SKM-1 treated with dmso at 0.1 percent for 144 hours (cell line): ENCODE measurements around the gene METTL23.

Experiments
- DNase-seq: peaks from one replicate; lab custom pipeline; 2025; ENCODE audit not compliant: unreplicated experiment; lab: John Stamatoyannopoulos, UW

METTL23 gene

DNA sequence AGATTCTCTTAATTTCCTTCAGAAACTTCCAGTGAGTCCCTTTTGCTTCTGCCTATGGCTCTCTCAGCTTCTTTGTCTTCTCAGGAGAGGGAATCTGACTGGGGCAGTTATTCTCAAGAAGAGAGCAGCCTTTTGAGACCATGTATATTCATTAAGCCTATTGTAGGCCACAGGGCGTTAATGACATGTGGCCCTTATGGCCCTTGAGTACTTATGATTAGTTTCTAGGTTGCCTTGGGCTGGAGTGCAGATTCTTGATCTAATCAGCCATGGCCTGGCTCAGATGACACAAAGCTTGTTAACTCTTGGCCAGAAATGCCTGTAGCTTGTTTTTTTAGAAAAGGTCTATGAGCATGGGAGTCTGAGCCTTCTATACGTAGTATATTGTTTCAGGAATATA lies 28.6 kb downstream of the METTL23 start:
- no peak for DNase-seq

DNA sequence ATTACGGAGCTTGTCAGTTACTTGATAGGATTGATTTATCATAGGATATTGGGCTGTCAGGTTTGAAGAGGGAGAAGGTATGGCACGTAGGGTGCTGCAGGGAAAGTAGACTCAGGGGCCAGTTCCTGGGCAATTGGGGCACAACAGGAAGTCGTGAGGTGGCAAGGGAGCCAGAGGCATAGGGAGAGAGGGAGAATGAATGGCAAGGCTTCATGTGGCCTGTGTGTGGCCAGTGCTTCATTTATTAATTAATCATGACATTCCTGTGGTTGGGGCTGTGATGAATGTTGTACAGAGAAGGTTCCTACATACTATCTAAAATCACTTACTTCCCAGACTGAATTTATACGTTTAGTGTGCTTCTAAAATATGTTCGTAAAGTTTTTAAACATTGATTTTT lies 30.6 kb downstream of the METTL23 start:
- DNase-seq, result no peak

DNA sequence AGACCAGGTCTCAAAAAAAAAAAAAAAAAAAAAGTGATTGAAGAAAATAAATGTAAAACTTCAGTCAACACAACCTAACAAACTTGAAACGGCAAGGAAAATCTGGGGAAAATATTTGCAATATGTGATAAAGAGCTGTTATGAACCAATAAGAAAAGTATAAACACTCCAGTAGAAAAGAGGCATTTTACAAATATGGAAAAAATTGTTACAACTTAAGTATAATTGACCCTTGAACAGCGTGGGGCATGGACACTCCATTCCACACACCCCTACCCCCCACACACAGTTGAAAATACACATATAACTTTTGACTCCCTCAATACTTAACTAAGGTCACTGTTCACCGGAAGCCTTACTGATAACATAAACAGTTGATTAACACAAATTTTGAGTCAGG lies 31.9 kb downstream of the METTL23 start:
- DNase-seq, result no peak

DNA sequence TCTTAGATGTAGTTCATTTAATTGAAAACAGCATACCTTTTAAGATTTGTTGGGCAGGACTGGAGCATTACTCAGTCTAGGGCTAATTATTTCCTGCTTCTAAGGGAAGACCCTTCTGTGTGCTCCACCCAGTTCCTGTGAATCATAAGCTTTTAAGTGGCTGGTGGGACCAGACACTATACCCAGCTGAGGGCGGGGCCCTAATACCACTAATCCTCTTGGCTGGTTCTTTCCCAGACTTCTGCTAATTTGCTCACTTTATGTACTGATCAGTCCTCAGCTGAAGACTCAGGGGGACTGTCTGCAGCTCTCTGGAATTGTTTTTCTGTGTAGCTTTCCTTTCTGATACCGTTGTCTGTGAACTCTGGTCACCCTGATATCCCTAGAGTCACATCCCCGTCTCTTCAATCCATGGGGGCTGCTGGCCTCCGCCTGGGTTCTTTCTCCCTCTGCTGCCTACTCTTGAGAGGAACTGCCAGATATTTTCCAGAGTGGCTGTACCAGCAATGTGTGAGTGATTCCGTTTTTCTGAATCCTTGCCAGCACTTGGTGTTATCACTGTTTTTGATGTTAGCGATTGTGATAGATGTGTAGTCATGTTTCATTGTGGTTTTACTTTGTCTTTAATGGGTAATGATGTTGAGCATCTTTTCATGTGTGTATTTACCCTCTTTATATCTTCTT lies 46.3 kb downstream of the METTL23 start:
- no peak for DNase-seq

DNA sequence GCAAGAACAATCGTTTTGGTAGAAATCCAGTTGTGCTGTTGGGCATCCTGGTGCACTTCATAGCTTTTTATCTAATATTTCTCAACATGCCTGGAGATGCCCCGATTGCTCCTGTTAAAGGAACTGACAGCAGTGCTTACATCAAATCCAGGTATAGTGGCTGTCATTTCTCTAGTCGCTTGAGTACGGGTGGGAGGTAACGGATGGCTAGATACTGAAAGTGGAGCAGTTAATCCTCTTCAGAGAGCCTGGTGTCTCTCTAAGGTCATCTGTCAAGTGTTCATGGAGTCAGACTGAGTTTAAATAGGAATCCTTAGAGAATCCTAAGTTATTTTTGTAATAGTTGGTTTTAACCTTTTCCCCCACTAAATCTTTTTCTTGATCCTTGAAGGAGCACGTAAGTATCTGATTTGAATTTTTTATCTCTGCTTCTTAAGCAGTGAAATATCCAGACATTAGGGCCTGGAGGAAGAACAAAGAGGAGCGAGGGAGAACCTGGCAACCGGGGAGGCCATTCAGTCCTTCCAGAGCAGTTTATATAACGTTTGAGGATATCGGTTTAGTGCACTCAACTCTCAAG lies 48.5 kb downstream of the METTL23 start:
- DNase-seq, result no peak

DNA sequence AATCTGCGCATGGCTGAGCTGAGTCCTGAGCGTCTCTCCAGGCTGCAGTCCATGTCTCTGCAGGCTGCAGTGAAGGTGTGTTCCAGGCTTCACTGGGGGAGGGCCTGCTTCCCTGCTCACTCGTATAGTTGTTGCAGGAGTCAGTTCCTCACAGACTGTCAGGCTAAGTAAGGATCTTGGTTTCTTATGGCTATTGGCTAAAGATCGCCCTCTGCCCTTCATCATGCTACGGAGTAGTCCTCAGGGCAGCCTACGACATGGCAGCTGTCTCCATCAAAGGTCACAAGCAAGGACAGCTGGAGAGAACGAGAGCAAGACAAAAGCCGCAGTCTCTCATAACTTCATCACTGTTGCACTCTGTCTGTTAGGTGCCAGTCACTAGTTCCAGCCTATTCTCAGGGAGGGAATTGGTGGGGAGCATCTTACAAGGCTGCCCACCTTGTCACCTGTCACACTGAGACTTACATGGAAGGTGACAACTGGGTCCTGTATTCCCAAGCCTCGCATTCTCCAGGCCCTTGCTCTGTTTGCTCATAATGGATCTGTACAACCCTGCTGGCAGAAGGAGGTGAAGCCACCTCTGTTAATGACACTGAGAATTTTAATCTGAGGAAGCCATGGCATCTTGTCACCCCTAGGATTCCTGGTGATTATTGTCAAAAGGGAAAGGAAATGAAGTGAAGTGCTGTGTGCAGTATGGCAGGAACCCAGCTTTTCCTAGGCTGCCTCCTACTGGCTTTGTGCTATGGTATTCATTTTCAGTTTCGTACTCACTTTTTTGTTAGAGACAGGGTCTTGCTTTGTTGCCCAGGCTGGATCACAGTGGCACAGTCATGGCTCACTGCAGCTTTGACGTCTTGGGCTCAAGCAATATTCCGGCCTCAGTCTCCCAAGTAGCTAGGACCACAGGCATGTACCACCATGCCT lies 54.7 kb downstream of the METTL23 start:
- DNase-seq, result no peak

DNA sequence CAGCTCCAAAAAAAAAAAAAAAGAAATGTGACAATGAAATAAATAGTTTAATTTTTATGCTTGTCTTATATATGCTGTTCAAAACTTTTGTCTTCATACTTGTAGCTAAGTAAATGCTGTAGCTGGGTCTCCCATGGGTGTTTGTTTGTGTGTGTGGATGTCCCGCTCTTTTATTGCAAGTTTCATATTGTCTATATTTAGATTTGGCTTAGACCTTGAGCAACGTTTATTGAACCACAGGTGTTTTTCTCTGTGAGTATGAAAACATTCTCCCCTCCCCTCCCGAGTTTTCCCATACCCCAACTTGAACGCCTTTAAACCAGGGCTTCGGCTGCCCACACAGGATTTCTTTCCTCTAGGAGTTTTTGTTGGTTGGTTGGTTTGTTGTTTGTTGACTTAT lies 56.5 kb downstream of the METTL23 start:
- no peak for DNase-seq
